Measurements from ENCODE around the gene SPAG6.

Gene SPAG6

DNA sequence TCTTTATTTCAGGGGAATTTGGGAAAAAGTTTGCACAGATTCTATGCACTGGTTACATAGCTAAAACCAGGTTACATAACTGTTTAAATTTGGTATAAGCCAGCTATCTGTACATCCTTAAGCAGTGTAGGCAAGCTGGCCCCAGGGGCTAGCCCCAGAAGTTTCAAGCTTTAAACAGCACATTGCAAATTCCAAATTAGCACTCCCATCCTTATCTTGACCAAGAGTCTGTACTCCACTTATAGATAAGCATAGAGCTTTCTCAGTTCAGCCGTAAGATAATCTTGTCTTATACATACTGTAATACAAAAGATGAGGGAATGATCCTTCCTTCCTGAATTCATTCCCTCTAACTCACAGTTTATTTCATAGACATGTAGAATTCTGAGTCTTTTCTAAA lies 109.3 kb downstream of the SPAG6 start:
- TF ChIP-seq PPARA (CRISPR knock-in tag; IDR thresholded peaks at IDR 0.05; ENCODE audit: borderline replicate concordance) (no peak), ZNF565 (CRISPR knock-in tag; conservative IDR thresholded peaks at IDR 0.05; ENCODE audit: low read depth) (no peak), ISL1 (CRISPR knock-in tag; IDR thresholded peaks at IDR 0.05) (no peak), SNAI2 (CRISPR knock-in tag; IDR thresholded peaks at IDR 0.05) (no peak)
- TF ChIP-seq, protein P1, sequence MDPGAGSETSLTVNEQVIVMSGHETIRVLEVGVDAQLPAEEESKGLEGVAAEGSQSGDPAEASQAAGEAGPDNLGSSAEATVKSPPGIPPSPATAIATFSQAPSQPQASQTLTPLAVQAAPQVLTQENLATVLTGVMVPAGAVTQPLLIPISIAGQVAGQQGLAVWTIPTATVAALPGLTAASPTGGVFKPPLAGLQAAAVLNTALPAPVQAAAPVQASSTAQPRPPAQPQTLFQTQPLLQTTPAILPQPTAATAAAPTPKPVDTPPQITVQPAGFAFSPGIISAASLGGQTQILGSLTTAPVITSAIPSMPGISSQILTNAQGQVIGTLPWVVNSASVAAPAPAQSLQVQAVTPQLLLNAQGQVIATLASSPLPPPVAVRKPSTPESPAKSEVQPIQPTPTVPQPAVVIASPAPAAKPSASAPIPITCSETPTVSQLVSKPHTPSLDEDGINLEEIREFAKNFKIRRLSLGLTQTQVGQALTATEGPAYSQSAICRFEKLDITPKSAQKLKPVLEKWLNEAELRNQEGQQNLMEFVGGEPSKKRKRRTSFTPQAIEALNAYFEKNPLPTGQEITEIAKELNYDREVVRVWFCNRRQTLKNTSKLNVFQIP (CRISPR knock-in tag; IDR thresholded peaks at IDR 0.05; ENCODE audit: borderline replicate concordance, low read depth): no peak
- TF ChIP-seq, protein P2, sequence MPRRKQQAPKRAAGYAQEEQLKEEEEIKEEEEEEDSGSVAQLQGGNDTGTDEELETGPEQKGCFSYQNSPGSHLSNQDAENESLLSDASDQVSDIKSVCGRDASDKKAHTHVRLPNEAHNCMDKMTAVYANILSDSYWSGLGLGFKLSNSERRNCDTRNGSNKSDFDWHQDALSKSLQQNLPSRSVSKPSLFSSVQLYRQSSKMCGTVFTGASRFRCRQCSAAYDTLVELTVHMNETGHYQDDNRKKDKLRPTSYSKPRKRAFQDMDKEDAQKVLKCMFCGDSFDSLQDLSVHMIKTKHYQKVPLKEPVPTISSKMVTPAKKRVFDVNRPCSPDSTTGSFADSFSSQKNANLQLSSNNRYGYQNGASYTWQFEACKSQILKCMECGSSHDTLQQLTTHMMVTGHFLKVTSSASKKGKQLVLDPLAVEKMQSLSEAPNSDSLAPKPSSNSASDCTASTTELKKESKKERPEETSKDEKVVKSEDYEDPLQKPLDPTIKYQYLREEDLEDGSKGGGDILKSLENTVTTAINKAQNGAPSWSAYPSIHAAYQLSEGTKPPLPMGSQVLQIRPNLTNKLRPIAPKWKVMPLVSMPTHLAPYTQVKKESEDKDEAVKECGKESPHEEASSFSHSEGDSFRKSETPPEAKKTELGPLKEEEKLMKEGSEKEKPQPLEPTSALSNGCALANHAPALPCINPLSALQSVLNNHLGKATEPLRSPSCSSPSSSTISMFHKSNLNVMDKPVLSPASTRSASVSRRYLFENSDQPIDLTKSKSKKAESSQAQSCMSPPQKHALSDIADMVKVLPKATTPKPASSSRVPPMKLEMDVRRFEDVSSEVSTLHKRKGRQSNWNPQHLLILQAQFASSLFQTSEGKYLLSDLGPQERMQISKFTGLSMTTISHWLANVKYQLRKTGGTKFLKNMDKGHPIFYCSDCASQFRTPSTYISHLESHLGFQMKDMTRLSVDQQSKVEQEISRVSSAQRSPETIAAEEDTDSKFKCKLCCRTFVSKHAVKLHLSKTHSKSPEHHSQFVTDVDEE (CRISPR knock-in tag; IDR thresholded peaks at IDR 0.05): no peak
- peak; percentile 50 for ATAC-seq

DNA sequence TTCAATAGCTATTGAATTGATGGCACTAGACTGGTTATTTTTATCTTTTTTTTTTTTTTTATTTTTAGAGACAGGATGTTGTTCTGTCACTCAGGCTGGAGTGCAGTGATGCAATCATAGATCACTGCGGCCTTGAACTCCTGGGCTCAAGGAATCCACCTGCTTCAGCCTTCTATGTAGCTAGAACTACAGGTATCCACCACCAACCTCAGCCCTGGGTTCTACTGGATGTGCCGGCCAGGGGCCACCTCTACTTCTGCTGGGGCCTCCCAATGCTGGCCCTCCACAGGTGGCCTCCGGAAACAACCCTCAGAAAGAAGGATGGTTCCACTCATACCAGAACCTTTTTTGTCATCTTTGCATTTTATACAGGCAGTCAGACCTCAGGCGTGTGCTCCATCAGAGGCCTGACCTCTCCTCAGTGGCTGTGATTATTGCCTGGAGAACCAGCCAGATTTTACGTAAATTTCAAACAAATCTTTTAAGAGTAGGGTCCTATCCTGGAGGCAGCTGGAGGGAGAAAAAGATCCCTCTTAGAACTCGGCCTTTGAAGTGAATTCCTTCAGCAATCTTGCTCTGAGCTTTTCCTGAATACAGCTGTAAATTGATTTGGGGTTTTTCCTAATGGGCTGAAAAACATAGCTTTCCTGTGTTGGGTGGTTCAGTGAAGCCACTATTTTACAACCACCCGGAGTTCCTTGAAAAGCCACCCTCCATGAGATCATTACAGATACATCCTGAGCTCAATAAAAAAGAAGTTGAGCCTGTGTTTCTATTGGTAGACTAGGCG lies 110.0 kb downstream of the SPAG6 start:
- TF ChIP-seq OSR1 (CRISPR knock-in tag; IDR thresholded peaks at IDR 0.05) (no peak), TOX (CRISPR knock-in tag; IDR thresholded peaks at IDR 0.05; ENCODE audit: borderline replicate concordance) (no peak), BACH2 (CRISPR knock-in tag; IDR thresholded peaks at IDR 0.05; ENCODE audit: borderline replicate concordance) (no peak), TCF4 (CRISPR knock-in tag; IDR thresholded peaks at IDR 0.05; ENCODE audit: borderline replicate concordance) (no peak), ISL1 (CRISPR knock-in tag; IDR thresholded peaks at IDR 0.05) (no peak), ARNTL (CRISPR knock-in tag; IDR thresholded peaks at IDR 0.05; ENCODE audit: borderline replicate concordance, low read depth) (no peak), ESRRG (CRISPR knock-in tag; IDR thresholded peaks at IDR 0.05) (no peak), CSDC2 (CRISPR knock-in tag; IDR thresholded peaks at IDR 0.05) (no peak), GLIS3 (CRISPR knock-in tag; IDR thresholded peaks at IDR 0.05) (no peak), ZFP30 (CRISPR knock-in tag; IDR thresholded peaks at IDR 0.05) (no peak), ZFP3 (CRISPR knock-in tag; IDR thresholded peaks at IDR 0.05) (no peak)
- TF ChIP-seq, protein P3, sequence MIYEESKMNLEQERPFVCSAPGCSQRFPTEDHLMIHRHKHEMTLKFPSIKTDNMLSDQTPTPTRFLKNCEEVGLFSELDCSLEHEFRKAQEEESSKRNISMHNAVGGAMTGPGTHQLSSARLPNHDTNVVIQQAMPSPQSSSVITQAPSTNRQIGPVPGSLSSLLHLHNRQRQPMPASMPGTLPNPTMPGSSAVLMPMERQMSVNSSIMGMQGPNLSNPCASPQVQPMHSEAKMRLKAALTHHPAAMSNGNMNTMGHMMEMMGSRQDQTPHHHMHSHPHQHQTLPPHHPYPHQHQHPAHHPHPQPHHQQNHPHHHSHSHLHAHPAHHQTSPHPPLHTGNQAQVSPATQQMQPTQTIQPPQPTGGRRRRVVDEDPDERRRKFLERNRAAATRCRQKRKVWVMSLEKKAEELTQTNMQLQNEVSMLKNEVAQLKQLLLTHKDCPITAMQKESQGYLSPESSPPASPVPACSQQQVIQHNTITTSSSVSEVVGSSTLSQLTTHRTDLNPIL (CRISPR knock-in tag; IDR thresholded peaks at IDR 0.05; ENCODE audit: low read depth): no peak
- ATAC-seq: no peak

DNA sequence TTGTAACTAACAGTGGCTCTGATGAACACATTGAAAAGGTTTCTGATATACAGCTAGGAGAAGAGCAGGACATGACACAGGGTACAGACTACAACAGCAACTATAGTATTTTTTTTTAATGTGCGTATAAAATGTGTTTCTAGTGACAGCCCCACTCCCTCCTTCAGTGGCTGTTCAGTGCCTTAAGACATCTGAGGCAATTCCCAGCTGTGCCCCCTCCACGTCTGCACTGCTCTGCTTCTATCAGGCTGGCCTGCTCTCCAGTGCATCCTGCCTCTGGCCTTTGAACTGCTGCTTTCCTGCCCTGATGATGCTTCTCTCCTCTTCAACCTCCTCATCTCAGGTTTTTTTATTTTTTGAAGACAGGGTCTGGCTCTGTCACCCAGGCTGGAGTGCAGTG lies 111.2 kb downstream of the SPAG6 start:
- TF ChIP-seq, protein P3 (CRISPR knock-in tag; IDR thresholded peaks at IDR 0.05; ENCODE audit: low read depth): no peak
- TF ChIP-seq PPARA (CRISPR knock-in tag; IDR thresholded peaks at IDR 0.05; ENCODE audit: borderline replicate concordance) (no peak), ZNF565 (CRISPR knock-in tag; conservative IDR thresholded peaks at IDR 0.05; ENCODE audit: low read depth) (no peak), RARB (CRISPR knock-in tag; IDR thresholded peaks at IDR 0.05) (no peak), ESRRG (CRISPR knock-in tag; IDR thresholded peaks at IDR 0.05) (no peak), SNAI2 (CRISPR knock-in tag; IDR thresholded peaks at IDR 0.05) (no peak), TCF4 (CRISPR knock-in tag; IDR thresholded peaks at IDR 0.05; ENCODE audit: borderline replicate concordance) (no peak)
- TF ChIP-seq, protein P1 (CRISPR knock-in tag; IDR thresholded peaks at IDR 0.05; ENCODE audit: borderline replicate concordance, low read depth): no peak
- ATAC-seq: no peak

Data from SK-N-SH treated with all-trans-retinoic acid at 6 μM for 48 hours (cell line).